NT2/D1 (cell line): ENCODE results near the gene MCCC1.

Experiments
- SUZ12 ChIP-seq: IDR thresholded peaks from 2 replicates; pipeline ENCODE4 v1.6.1; 2011; ENCODE audit not compliant: insufficient read length, insufficient read depth; ENCODE audit errors: extremely low read depth
- YY1 ChIP-seq: IDR thresholded peaks from 2 replicates; pipeline ENCODE4 v1.6.1; 2011; ENCODE audit not compliant: insufficient read length, insufficient read depth
- ZNF274 ChIP-seq: IDR thresholded peaks from 2 replicates; pipeline ENCODE4 v1.6.1; 2011; ENCODE audit warnings: mild to moderate bottlenecking, low read depth, low read length

- no peak for TF ChIP-seq ZNF274
- TF ChIP-seq YY1: no peak
- no peak for TF ChIP-seq SUZ12
Measured at GRCh38 chr3:183082355-183082915, 16.9 kb downstream of the MCCC1 start.
